GF-D8 (cell line): Measurements from ENCODE around the gene TMED1.
"Not testable (repeated sequence)": the region's sequence is repeated elsewhere in the genome, so short reads cannot be mapped to it uniquely, and the experiment has no call there.

Experiments used
- DNase-seq: peaks from one replicate; lab custom pipeline; 2025; lab: John Stamatoyannopoulos, UW

TMED1 gene

DNA sequence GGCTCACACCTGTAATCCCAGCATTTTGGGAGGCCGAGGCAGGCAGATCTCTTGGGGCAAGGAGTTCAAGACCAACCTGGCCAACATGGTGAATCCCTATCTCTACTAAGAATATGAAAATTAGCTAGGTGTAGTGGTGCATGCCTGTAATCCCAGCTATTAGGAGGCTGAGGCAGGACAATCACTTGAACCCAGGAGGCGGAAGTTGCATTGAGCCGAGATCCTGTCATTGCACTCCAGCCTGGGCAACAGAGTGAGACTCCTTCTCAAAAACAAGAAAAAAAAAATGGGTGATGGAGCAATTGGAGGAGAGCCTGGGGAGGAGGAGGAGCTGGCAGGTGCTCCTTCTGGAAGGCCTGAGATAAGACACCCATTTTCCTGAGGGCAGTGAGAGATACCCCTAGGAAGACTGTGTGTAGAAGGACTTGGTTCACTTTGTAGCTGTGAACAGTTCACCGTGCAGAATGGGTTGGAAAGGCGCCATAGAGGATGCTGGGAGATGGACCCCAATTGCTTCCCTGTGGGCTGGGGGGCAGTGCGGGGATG is 26.6 kb upstream of the TMED1 start:
- no peak for DNase-seq

DNA sequence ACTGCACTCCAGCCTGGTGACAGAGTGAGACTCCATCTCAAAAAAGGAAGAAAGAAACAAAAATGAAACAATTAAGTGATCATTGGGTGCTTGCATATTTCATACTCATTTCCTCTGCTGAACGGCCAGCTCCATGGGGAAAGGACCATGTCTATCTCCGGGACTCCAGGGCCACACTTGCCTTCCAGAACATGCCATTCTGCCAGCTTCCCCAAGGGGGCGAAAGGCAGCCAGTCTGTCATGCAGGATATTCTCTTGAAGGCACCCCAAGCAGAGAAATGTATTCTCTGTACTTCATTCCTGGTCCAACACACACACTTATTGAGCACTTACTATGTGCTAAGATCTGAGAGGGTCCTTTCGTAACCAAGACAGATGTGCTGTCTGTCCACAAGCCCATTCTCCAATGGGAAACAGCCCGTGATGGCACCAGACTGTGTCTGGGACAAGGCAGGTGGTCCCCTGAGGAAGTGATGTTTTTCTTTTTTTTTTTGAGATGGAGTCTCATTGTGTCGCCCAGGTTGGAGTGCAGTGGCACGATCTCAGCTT is 25.2 kb upstream of the TMED1 start:
- DNase-seq, result no peak

DNA sequence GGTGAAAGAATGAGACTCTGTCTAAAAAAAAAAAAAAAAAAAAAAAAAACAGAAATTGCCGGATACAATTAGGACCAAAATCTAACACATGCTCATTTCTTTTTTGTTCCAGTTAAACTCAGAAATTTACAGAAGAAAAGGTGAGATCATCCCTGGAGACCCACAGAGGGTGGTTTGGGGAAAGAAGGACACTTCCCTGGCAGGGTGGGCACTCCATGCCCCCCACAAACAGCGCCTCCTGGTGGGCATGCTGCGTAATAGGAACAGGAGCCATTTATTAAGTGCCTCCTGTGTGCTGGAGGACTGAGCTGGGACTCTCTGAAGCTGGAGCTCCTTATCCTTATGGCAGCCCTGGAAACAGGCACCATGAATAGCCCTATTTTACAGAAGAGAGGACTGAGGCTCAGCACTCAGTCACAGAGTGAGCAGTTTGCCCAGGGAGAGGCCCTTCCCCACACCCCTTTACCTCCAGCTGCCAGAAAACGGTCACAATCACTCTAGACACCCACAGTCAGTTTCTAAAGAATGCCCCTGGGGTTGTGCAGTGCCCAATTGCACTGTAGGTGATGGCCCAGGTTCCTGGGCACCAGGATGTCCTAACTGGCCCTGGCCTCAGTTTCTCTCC is 22.3 kb upstream of the TMED1 start:
- no peak for DNase-seq

DNA sequence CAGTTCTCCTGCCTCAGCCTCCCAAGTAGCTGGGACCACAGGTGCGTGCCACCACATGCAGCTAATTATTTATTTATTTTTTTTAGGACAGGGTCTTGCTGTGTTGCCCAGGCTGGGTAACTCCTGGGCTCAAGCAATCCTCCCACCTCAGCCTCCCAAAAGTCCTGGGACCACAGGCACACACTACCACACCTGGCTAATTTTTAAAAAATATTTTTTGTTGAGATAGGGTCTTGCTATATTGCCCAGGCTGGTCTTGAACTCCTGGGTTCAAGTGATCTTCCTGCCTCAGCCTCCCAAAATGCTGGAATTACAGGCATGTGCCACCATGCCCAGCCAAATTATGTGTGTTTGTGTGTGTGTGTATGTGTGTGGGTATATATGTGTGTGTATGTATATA is 20.9 kb upstream of the TMED1 start:
- DNase-seq, result not testable (repeated sequence)

DNA sequence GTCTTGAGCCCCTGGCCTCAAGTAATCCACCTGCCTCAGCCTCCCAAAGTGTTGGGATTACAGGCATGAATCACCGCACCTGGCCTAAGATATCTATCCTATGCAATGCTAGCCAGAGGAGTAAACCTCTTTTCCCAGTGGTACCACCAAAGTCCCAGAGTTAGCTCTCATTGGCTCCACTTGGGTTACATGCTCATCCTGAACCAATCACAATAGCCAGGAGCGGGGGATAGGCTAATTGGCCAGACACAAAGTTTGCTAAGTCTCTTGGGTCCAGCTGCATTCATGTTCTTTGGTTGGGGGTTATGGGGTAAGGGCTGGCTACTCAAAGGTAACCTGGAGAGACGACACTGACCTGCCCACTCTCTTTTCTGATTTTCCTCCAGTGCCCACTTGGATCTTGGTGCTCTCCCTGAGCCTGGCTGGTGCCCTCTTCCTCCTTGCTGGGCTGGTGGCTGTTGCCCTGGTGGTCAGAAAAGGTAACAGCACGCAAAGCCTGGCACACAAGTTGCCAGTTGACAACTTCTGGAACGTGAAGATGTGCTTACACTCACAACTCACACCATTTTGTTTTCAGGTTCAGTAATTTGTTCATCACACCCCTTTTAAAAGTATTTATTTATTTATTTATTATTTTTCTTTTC is 20.0 kb upstream of the TMED1 start:
- no peak for DNase-seq

DNA sequence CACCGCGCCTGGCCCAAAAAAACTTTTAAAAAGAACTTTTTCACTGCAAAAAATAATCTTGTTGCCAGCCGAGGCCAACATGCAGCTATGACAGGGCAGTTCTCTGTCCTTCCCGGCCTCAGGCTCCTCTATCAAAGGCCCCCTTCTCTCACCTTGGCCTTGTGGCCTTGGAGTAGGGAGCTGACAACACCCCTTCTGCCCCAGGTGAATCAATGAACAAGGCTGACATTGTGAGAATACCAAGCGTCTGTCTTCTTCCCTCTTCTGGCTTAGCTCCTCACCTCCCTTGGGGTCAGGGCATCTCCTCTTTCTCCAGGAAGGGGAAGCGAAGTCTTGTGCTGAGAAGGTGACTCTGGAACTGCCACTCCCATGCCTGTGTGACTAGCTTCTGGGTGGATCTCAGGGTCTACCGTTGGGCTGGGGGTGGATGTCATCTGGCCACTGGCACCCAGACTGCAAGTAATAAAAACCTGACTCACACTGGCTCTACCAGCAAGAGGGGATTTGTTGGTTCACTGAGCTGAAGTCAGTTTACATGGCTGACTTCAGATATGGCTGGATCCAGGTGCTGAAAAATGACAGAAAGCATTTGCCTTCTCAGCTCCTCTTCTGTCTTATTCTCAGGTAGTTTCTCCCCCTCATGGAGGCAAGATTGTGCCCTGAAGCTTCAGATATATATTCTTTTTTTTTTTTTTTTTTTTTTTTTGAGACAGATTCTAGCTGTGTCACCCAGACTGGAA is 18.5 kb upstream of the TMED1 start:
- DNase-seq, result no peak

DNA sequence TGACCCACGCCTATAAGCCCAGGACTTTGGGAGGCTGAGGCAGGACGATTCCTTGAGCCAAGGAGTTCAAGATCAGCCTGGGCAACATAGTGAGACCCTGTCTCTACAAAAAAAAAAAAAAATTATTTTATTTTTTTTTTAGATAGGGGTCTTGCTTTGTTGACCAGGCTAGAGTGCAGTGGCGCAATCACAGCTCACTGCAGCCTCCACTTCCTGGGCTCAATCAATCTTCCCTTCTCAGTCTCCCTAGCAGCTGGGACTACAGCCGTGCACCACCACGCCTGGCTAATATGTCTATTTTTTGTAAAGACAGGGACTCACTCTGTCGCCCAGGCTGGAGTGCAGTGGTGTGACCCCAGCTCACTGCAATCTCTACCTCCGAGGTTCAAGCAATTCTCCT is 16.9 kb upstream of the TMED1 start:
- no peak for DNase-seq

DNA sequence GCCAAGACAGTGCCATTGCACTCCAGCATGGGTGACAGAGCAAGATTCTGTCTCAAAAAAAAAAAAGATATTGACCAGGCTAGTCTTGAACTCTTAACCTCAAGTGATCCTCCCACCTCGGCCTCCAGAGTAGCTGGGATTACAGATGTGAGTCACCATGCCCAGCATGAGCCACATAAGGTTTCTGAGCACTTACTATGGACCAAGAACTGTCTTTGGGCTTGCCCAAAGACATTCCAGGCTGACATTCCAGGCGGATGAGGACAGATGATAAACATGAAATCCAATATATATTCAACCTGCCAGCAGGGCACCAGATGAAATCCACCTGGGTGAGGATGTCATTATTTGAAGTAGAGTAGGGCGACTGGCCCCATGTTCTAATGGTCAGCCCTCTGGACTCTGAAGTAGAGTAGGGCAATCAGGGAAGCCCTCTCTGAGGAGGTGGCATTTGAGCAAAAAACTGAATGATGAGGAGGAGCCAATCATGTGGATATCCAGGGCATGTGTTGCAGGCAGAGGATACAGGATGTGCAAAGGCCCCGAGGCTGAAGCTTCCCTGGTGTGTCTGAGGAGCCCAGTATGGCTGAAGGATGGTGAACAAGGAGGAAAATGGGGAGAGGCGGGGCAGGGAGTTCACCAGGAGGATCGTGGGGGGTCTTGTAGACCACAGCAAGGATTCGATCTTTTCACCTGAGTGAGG is 16.2 kb upstream of the TMED1 start:
- DNase-seq, result no peak

DNA sequence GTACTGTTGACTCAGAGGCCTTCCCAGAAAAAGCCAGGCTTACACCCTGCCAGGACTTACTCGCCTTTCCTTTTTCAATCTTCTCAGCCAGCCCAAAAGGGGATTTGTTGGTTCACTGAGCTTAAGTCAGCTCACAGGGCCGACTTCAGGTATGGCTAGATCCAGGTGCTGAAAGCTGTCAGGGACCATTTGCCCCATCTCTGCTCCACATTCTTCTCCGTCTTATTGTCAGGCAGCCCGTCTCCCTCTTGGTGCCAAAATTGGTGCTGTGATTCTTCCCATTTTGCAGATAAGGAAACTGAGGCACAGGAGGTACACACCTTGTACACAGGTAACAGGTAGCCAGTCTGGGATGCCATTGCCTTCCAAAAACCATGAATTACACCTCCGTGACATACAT is 14.6 kb upstream of the TMED1 start:
- DNase-seq, result no peak

DNA sequence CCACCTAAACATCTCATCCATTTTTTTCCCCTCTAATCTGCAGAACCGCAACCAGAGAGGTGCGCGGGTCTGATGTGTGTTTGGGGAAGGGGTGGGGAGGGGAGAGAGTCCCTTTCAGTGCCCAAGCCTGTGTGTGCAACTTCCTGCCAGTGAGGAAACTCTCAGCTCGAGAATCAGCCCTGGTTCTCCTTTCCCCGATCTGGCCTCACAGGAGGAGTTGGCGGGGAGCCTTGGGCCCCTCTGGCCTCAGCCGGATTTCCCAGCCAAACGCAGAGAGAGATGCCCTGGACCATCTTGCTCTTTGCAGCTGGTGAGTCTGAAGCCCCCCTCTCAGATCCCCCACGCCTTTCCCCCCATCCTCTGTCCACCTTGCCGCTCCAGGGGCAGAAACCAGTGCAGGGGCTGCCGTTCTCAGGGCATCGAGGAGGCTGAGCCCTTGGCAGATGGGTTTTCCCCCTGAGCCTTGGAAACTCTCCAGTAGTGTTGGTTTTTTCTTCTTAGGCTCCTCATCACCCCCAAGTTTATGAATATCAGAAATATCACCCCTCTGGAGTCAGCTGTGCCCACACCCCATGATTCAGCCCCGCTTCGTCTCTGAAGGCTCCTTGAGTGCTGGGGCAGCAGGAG is 12.3 kb upstream of the TMED1 start, which contains the start of gene C19orf38:
Gene C19orf38, plus strand, starts transcription at position 186 of the 627 bp plus-strand sequence. Its CDS starts 94 bp downstream, at position 280.
- DNase-seq, result peak; percentile 75

DNA sequence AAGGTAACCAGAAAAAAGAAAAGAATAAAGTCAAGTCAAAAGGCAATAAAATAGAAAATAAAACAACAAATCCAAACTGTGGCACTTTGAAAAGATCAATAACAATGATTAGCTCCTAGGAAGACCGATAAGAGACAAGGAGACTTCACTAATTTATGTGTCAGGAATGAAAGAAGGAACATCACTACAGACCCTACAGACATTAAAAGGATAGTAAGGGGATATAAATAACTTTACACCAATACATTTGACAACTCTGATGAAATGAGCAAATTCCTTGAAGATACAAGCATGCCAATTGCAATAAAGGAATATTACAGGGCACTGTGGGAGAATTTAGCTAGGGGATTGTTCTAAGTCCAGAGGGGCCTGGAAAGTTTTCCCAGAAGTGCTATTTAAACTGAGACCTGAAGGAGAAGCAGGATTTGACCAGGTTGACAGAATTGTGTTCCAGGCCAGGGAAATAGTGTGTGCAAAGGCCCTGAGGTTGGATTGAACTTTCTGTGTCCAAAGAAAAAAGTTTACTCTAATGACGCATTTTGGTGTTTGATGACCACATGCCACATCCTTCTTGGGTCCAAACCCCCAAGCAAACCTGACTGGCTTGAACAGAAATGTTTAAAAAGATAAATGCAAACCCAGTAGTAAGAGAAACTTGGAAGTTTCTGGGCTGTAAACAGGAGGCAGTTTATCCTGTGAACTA is 10.6 kb upstream of the TMED1 start:
- no peak for DNase-seq

DNA sequence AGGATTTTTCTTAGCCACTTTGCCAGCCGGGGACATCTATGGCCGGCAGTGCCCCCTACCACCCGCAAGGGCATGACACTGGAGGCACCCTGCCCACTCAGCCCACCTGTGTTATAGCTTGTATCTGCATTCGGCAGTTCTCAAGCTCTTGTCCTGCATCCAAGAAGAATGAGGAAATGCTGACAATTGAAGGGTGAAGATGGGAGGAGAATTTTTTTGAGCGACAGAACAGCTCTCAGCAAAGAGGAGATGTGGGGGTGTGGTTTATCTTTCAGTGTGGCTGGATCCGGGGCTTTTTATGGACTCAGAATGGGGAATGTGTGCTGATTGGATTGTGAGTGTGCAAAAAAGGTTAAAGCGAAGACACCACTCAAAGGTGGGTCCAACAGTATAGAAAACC is 6.8 kb upstream of the TMED1 start:
- DNase-seq, result no peak

DNA sequence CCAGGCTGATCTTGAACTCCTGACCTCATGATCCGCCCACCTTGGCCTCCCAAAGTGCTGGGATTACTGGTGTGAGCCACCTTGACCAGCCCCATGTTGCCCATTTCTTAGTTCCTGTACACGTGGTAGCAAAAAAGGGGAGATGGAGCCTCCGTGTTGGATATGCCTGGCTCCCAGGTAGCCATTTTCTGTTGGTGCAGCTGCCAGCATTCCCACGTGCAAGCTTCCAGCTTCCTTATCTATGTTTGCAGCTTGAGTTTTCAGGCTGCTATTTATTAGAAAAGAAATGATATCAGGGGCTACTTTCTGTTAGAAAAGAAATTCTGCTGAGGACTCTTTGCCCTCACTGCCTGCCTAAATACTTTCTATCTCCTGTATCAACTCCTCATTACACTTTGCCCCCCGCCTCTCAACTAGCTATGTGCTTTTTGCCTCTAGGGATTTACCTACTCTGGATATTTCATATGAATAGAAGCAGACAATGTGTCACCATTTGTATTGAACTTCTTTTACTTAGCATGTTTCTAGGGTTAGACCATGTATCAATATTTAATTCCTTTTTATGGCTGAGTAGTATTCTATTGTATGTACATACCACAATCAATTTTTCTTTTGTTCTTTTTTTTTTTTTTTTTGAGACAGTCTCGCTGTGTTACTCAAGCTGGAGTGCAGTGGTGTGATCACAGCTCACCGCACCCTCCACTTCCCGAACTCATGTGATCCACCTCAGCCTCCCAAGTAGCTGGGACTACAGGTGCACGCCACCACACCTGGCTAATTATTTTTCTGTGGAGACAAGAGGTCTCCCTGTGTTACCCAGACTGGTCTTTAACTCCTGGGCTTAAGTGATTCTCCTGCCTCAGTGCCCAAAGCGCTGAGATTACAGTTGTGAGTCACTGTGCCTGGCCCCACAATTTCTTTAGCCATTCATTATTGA is 3.4 kb upstream of the TMED1 start:
- no peak for DNase-seq

DNA sequence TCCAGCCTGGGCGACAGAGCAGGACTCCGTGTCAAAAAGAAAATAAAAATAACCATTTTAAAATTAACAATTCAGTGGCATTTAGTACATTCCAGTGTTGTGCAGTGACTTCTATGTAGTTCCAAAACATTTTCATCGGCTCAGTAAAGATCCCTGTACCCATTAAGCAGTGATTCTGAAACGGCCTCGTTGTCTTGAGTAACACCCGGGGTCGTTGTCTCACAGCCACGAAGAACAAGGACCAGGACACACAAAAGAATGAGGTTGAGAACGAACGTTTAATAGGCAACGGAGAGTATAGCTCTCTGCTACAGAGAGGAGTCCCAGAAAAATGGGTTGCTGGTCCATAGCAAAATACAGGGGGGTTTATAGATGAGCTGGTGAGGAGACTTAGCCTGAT is 2.4 kb upstream of the TMED1 start:
- no peak for DNase-seq

DNA sequence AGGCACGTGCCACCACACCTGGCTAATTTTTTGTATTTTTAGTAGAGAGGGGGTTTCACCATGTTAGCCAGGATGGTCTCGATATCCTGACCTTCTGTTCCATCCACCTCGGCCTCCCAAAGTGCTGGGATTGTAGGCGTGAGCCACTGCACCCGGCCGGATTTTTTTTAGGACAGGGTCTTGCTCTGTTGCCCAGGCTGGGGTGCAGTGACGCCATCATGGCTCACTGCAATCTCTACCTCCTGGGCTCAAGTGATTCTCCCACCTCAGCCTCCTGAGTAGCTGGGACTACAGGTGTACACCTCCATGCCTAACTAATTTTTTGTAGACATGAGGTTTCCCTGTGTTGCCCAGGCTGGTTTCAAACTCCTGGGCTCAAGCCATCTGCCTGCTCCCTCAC is 1.6 kb upstream of the TMED1 start:
- not testable (repeated sequence) for DNase-seq

DNA sequence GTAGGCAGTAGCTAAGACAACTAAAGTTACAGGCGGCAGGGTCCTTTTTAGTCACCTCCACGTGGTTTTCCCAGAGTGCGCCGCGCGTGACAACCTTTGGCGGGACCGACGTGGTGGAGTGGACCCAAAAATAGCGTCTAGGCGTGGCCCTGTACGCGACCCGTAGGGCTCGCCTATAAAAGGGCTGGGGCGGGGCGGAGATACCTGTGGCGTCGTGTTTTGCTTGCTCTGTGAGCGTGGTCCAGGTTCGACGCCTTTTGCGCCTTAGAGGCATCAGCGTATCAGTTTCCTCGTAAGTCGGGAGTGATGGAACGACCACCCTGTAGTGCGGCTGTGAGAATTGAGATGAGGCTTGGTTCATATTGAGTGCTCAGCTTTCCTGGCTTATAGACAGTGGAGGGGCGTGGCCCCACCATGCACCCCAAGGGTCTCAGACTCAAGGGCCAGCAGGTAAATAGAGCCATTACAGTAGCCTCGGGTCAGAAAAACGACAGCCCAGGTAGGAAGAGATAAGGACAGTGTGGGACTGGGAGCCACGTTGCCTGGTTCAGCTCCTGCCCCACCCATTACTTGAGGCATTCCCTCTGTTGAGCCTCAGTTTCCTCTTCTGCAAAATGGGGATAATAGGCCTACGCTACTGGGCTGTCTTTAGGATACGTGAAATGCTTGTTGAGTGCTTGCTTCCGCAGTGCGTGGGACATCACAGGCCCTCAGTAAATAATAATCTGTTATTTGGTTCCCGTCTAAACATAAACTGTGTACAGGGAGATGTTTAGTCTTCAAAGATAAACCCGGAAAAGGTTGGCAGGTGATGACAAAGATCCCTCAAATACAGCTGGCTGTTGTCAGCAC is 693 bp upstream of the TMED1 start:
- peak; percentile 87 for DNase-seq

DNA sequence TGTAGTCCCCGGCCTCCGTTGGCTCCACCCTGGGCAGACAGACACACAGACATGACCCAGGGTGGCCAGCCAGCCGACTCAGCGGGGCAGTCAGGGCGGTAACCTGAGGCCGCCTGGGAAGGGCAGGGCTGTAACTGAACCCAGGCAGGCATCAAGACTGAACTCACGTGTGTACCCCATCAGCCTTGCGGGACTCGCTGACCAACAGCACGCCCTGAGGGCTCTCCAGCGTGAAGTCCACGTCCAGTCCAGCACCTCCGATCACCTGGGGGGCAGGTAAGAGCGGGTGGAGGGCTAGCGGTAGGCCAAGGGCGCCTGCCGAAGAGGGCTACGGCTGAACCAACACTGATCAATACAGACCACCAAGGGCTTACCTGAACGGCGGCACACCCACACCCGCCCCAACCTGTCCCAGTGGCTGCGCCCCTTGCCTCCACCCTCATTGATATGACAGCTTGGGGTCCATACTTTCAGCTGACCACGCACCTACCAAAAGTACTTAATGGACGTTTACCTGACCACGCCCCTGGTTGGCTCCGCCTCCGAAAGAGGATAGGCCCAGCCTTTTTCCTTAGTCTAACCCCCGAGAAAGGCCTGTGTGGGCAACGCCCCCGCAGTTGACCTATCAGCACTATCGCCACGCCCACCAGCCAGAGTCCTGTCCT is 791 bp downstream of the TMED1 start:
- DNase-seq, result no peak

DNA sequence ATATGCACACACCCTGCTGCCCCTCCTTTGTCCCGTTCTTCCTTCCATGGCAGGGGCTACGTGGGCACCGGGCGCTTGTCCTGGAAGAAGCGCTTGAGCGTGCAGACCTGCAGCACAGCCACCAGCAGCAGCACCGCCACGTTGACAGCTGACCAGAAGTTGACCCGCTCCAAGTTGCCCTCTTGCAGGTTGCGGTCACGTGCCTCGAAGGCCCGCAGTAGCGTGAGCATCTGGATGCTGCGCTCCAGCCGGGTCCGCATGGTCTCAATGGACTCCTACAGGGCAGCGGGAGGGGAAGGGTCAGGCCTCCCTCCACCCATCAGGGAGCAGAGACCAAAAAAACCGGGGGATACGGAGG is 3.1 kb downstream of the TMED1 start:
- DNase-seq, result no peak
